ENCODE measurements around the gene DONSON. TPM values are rescaled to one million over a fixed set of nuclear protein-coding genes. Genes with fewer than 3 reads are reported as not detected.

DONSON gene
- total and polyA plus RNA-seq, 9 of the 15 experiments (the other 6 are each of a cell fraction or from before 2014, with no cell fraction given): 26.7 to 124 (median 62.6) TPM

DNA sequence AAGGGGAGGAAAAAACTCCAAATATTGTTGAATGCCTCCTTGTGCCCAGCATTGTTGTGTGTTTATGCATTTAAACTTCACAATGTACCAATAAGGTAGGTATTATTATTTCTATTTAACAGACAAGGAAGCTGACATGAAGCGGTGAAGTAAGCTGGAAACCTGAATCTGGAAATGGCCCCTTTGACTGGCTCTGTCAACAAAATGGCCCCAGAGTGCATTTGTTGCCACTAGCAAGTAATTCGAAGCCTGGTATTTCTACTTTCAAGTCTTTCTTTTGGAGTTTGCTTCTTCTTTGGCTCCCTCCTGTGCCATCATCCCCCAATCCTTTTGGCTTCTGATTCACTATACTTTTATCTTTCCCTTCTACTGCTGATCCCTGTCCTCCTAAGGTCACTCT lies 29.9 kb upstream of the DONSON start:
- no peaks in the 10 kb centered on the region for H3K9me3 ChIP-seq (replicated peaks; ENCODE audit: control insufficient read depth, insufficient read depth, low read depth, low read length)
- ChIA-PET CTCF (ENCODE audit: low intra/inter-chr PET ratio) (interaction anchor here (0.6 kb wide), 1 partner anchor 17 kb away, joined by 3 read pairs; no protein-coding TSS in a partner anchor), POLR2A (no interaction called here)
- H3K4me2 ChIP-seq (ENCODE audit: insufficient read depth, low read length): no peak overlapping the region
- H3K4me1 ChIP-seq (replicated peaks in 1 of 2; ENCODE audit: control insufficient read depth in 2 of 2, insufficient read depth in 2 of 2, low read length in 2 of 2): peaks cover 0 to 4% of the 10 kb centered on the region in 2 experiments; a peak in 1 of 5 replicates
- no peak for FAIRE-seq
- peaks cover 26% of the 10 kb centered on the region; the same call in 2 of the 3 replicates for H3K36me3 ChIP-seq (ENCODE audit: control insufficient read depth, insufficient read depth, low read length)
- no peak overlapping the region for H3K9ac ChIP-seq (ENCODE audit: insufficient read depth in 1 of 2, low read depth in 2 of 2, low read length in 2 of 2)
- H3K9me1 ChIP-seq (ENCODE audit: control insufficient read depth, insufficient read depth, low read length): no peaks in the 10 kb centered on the region
- 0 out of 2 replicates have a peak, but pooled peaks have one; percentile 12 for TF ChIP-seq TEAD4 (IDR thresholded peaks at IDR 0.05; ENCODE audit: low read length)
- TF ChIP-seq TEAD4 (CRISPR knock-in tag; IDR thresholded peaks at IDR 0.05; ENCODE audit: borderline replicate concordance): no peak
- TF ChIP-seq YY1 (IDR thresholded peaks at IDR 0.05; ENCODE audit: borderline replicate concordance in 1 of 3, control insufficient read depth in 1 of 3, extremely low read depth in 1 of 3, insufficient read depth in 3 of 3, insufficient read length in 1 of 3, insufficient replicate concordance in 2 of 3, low read depth in 1 of 3, low read length in 2 of 3): peak in 1 of 3 experiments; percentile 82
- TF ChIP-seq, protein P1, sequence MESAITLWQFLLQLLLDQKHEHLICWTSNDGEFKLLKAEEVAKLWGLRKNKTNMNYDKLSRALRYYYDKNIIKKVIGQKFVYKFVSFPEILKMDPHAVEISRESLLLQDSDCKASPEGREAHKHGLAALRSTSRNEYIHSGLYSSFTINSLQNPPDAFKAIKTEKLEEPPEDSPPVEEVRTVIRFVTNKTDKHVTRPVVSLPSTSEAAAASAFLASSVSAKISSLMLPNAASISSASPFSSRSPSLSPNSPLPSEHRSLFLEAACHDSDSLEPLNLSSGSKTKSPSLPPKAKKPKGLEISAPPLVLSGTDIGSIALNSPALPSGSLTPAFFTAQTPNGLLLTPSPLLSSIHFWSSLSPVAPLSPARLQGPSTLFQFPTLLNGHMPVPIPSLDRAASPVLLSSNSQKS (CRISPR knock-in tag; IDR thresholded peaks at IDR 0.05): no peak
- H3K27ac ChIP-seq (ENCODE audit: extremely low read depth, low read depth, low read length): no peak overlapping the region
- no peak for ATAC-seq
- no peak overlapping the region for H3K4me3 ChIP-seq
- H3K27me3 ChIP-seq (ENCODE audit: control insufficient read depth in 2 of 2, insufficient read depth in 2 of 2, low read length in 2 of 2): no peaks in the 10 kb centered on the region
- no TSS peak for BruUV-seq (replicated peaks)
- 93% methylated on average over 2 of the region's 2 CpGs for WGBS (ENCODE audit: insufficient coverage, low coverage, missing lambda C conversion rate)
- no peaks in the 10 kb centered on the region for H3K79me2 ChIP-seq (ENCODE audit: control insufficient read depth, insufficient read depth, low read length)
- no peaks in the 10 kb centered on the region for H4K20me1 ChIP-seq (replicated peaks; ENCODE audit: control insufficient read depth, insufficient read depth, low read length)
- in situ Hi-C loops (cut with MboI) (no loop called here), intact Hi-C loops (cut with micrococcal nuclease) (no loop called here)
- H2AFZ ChIP-seq (ENCODE audit: low read depth, low read length): no peak overlapping the region
- no peak for DNase-seq (ENCODE audit: extremely low read depth in 1 of 4, low spot score in 3 of 4)
